HEK293 (cell line): ENCODE data around the gene DGUOK.
A peak's percentile ranks its signal among the peaks of the same experiment; 100 is the strongest.

Source experiments
- CTCF ChIA-PET: fragments of 350-600 bp; formaldehyde crosslinking; extraction: SDS; loops from one replicate; lab custom pipeline; 2021; ENCODE audit warnings: antibody characterized with exemption; lab: Yijun Ruan, JAX
- POLR2A ChIA-PET: fragments of 300-600 bp; formaldehyde crosslinking; extraction: SDS; loops from one replicate; lab custom pipeline; 2020; ENCODE audit warnings: antibody characterized with exemption, inconsistent platforms; lab: Yijun Ruan, JAX
- H3K27ac ChIP-seq: fragments of 200-500 bp; sonication (Bioruptor generic); 2 replicates; pipeline ENCODE4 v1.5.1; 2014; ENCODE audit warnings: low read depth, low read length, control low read depth, inconsistent platforms; ENCODE audit errors: extremely low read depth
- H3K36me3 ChIP-seq, 2 experiments: fragments of 200-500 bp in 1 of 2; sonication (Bioruptor generic) in 1 of 2; 1 replicate in 1 of 2; 2 replicates in 1 of 2; pipeline ENCODE4 v1.5.1; 2014 to 2017; ENCODE audit warnings: inconsistent platforms in 2 of 2, low read length in 2 of 2; ENCODE audit not compliant: control insufficient read depth in 2 of 2, insufficient read depth in 1 of 2
- H3K4me1 ChIP-seq: fragments of 200-500 bp; sonication (Bioruptor generic); 2 replicates; pipeline ENCODE4 v1.5.1; 2014; ENCODE audit warnings: mild to moderate bottlenecking, low read length, inconsistent platforms; ENCODE audit not compliant: control insufficient read depth, insufficient read depth
- H3K4me3 ChIP-seq: 2 replicates; pipeline ENCODE4 v1.5.1; 2011; ENCODE audit warnings: low read depth, mild to moderate bottlenecking, control low read depth, low read length, moderate library complexity
- H3K9me3 ChIP-seq: fragments of 200-500 bp; sonication (Bioruptor generic); 2 replicates; pipeline ENCODE4 v1.5.1; 2014; ENCODE audit warnings: low read depth, low read length, inconsistent platforms; ENCODE audit not compliant: control insufficient read depth, insufficient read depth
- FEZF1 ChIP-seq: fragments of 450-650 bp; formaldehyde crosslinking; IDR thresholded peaks from 2 replicates; pipeline ENCODE4 v1.5.1; 2016; ENCODE audit warnings: missing biosample characterization, missing genetic modification characterization
- HOXC10 ChIP-seq: sonication (generic); formaldehyde crosslinking; IDR thresholded peaks from 2 replicates; pipeline ENCODE4 v1.8.1; 2023; ENCODE audit warnings: mild to moderate bottlenecking, missing genetic modification reagents
- KLF1 ChIP-seq: fragments of 450-650 bp; formaldehyde crosslinking; IDR thresholded peaks from 2 replicates; pipeline ENCODE4 v1.5.1; 2016; ENCODE audit warnings: missing biosample characterization, missing genetic modification characterization
- SP2 ChIP-seq: fragments of 450-650 bp; formaldehyde crosslinking; IDR thresholded peaks from 2 replicates; pipeline ENCODE4 v1.5.1; 2016; ENCODE audit warnings: missing biosample characterization, missing genetic modification characterization
- YY1 ChIP-seq: fragments of 450-650 bp; formaldehyde crosslinking; IDR thresholded peaks from 2 replicates; pipeline ENCODE4 v1.5.1; 2018; ENCODE audit warnings: missing biosample characterization, missing genetic modification characterization
- ZBTB21 ChIP-seq: fragments of 450-650 bp; formaldehyde crosslinking; IDR thresholded peaks from 2 replicates; pipeline ENCODE4 v1.5.1; 2017; ENCODE audit warnings: missing biosample characterization, missing genetic modification characterization
- ZBTB6 ChIP-seq: fragments of 450-650 bp; formaldehyde crosslinking; IDR thresholded peaks from 2 replicates; pipeline ENCODE4 v1.5.1; 2017; ENCODE audit warnings: missing biosample characterization, missing genetic modification characterization
- ZBTB7A ChIP-seq: fragments of 450-650 bp; formaldehyde crosslinking; IDR thresholded peaks from 2 replicates; pipeline ENCODE4 v1.5.1; 2016; ENCODE audit warnings: low read depth, missing biosample characterization, missing genetic modification characterization
- ZNF10 ChIP-seq: fragments of 450-650 bp; formaldehyde crosslinking; IDR thresholded peaks from 2 replicates; pipeline ENCODE4 v1.5.1; 2017; ENCODE audit warnings: missing biosample characterization, missing genetic modification characterization
- ZNF121 ChIP-seq: fragments of 450-650 bp; formaldehyde crosslinking; IDR thresholded peaks from 2 replicates; pipeline ENCODE4 v1.5.1; 2016; ENCODE audit warnings: missing biosample characterization, missing genetic modification characterization
- ZNF169 ChIP-seq: fragments of 450-650 bp; formaldehyde crosslinking; IDR thresholded peaks from 2 replicates; pipeline ENCODE4 v1.5.1; 2016; ENCODE audit warnings: missing biosample characterization, missing genetic modification characterization
- ZNF214 ChIP-seq: fragments of 450-650 bp; formaldehyde crosslinking; IDR thresholded peaks from 2 replicates; pipeline ENCODE4 v1.5.1; 2017; ENCODE audit warnings: missing biosample characterization, mild to moderate bottlenecking, missing genetic modification characterization, borderline replicate concordance
- ZNF24 ChIP-seq: fragments of 450-650 bp; formaldehyde crosslinking; IDR thresholded peaks from 2 replicates; pipeline ENCODE4 v1.5.1; 2016; ENCODE audit warnings: missing biosample characterization, missing genetic modification characterization
- ZNF354C ChIP-seq: fragments of 450-650 bp; formaldehyde crosslinking; IDR thresholded peaks from 2 replicates; pipeline ENCODE4 v1.5.1; 2016; ENCODE audit warnings: missing biosample characterization, missing genetic modification characterization, low read depth, borderline replicate concordance
- ZNF416 ChIP-seq: fragments of 450-650 bp; formaldehyde crosslinking; IDR thresholded peaks from 2 replicates; pipeline ENCODE4 v1.5.1; 2016; ENCODE audit warnings: missing biosample characterization, missing genetic modification characterization
- ZNF518A ChIP-seq: fragments of 450-650 bp; formaldehyde crosslinking; conservative IDR thresholded peaks from 2 replicates; pipeline ENCODE4 v1.5.1; 2016; ENCODE audit warnings: low read depth, missing biosample characterization, missing genetic modification characterization
- ZNF521 ChIP-seq: fragments of 450-650 bp; formaldehyde crosslinking; IDR thresholded peaks from 2 replicates; pipeline ENCODE4 v1.5.1; 2017; ENCODE audit warnings: missing biosample characterization, mild to moderate bottlenecking, missing genetic modification characterization
- ZNF561 ChIP-seq: fragments of 450-650 bp; IDR thresholded peaks from 2 replicates; pipeline ENCODE4 v1.5.1; 2018; ENCODE audit warnings: missing biosample characterization, missing genetic modification characterization, borderline replicate concordance
- ZNF654 ChIP-seq: fragments of 450-650 bp; formaldehyde crosslinking; IDR thresholded peaks from 2 replicates; pipeline ENCODE4 v1.5.1; 2016; ENCODE audit warnings: low read depth, missing biosample characterization, missing genetic modification characterization
- ZNF837 ChIP-seq: fragments of 450-650 bp; formaldehyde crosslinking; IDR thresholded peaks from 2 replicates; pipeline ENCODE4 v1.5.1; 2016; ENCODE audit warnings: missing biosample characterization, missing genetic modification characterization
- ZNF843 ChIP-seq: fragments of 450-650 bp; formaldehyde crosslinking; IDR thresholded peaks from 2 replicates; pipeline ENCODE4 v1.5.1; 2016; ENCODE audit warnings: missing biosample characterization, missing genetic modification characterization
- ZSCAN30 ChIP-seq: fragments of 450-650 bp; IDR thresholded peaks from 2 replicates; pipeline ENCODE4 v1.5.1; 2018; ENCODE audit warnings: missing biosample characterization, mild to moderate bottlenecking, missing genetic modification characterization, moderate library complexity
- TF ChIP-seq, protein P1 (sequence below): fragments of 450-650 bp; formaldehyde crosslinking; IDR thresholded peaks from 2 replicates; pipeline ENCODE4 v1.5.1; 2016; ENCODE audit warnings: missing biosample characterization, missing genetic modification characterization
- TF ChIP-seq, protein P2 (sequence below): fragments of 450-650 bp; formaldehyde crosslinking; IDR thresholded peaks from 2 replicates; pipeline ENCODE4 v1.5.1; 2016; ENCODE audit warnings: missing biosample characterization, missing genetic modification characterization

The DGUOK gene

GRCh38 chr2:73906847-73907505, 19.7 kb upstream of the DGUOK start:
- CTCF ChIA-PET, result interaction anchor here (1.2 kb wide), 1 partner anchor 174 kb away, joined by 4 read pairs; no protein-coding TSS in a partner anchor

GRCh38 chr2:73907840-73908452, 18.7 kb upstream of the DGUOK start:
- H3K4me1 ChIP-seq, result peaks cover 9% of the 10 kb centered on the region
- H3K27ac ChIP-seq, result 0 out of 2 replicates have a peak overlapping the region, but pooled peaks have one; percentile 8
- H3K9me3 ChIP-seq, result no peaks in the 10 kb centered on the region
- ChIA-PET CTCF (interaction anchor here (0.7 to 1.2 kb wide), 9 partner anchors 13 to 427 kb away, joined by 3 to 5 read pairs (median 4); no protein-coding TSS in a partner anchor), POLR2A (no interaction called here)
- H3K36me3 ChIP-seq, result no peaks in the 10 kb centered on the region
- no peak overlapping the region for H3K4me3 ChIP-seq
- TF ChIP-seq ZBTB6 (tag by site-specific recombination), result peak; percentile 96
- no peak for TF ChIP-seq ZNF10
- TF ChIP-seq, protein P1, sequence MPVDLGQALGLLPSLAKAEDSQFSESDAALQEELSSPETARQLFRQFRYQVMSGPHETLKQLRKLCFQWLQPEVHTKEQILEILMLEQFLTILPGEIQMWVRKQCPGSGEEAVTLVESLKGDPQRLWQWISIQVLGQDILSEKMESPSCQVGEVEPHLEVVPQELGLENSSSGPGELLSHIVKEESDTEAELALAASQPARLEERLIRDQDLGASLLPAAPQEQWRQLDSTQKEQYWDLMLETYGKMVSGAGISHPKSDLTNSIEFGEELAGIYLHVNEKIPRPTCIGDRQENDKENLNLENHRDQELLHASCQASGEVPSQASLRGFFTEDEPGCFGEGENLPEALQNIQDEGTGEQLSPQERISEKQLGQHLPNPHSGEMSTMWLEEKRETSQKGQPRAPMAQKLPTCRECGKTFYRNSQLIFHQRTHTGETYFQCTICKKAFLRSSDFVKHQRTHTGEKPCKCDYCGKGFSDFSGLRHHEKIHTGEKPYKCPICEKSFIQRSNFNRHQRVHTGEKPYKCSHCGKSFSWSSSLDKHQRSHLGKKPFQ (tag by site-specific recombination), result peak; percentile 47; the same call in 1 of the 2 replicates
- TF ChIP-seq ZNF561, result peak; percentile 56; the same call in 1 of the 2 replicates
- TF ChIP-seq FEZF1 (tag by site-specific recombination), result peak; percentile 71
- TF ChIP-seq ZSCAN30, result peak; percentile 48; the same call in 1 of the 2 replicates
- peak; percentile 28 for TF ChIP-seq ZNF654 (tag by site-specific recombination)
- TF ChIP-seq ZBTB21, result peak; percentile 51; the same call in 1 of the 2 replicates
- peak; percentile 12; the same call in 1 of the 2 replicates for TF ChIP-seq SP2
- no peak for TF ChIP-seq ZNF837
- TF ChIP-seq HOXC10 (CRISPR knock-in tag), result no peak
- TF ChIP-seq ZNF24 (tag by site-specific recombination), result peak; percentile 34; the same call in 1 of the 2 replicates
- TF ChIP-seq ZNF169 (tag by site-specific recombination), result no peak

More at GRCh38 chr2:73906847-73907505, 19.7 kb upstream of the DGUOK start:
- Histone ChIP-seq H3K27ac (0 out of 2 replicates have a peak overlapping the region, but pooled peaks have one; percentile 7), H3K4me3 (no peak overlapping the region), H3K9me3 (no peaks in the 10 kb centered on the region), H3K4me1 (peaks cover 9% of the 10 kb centered on the region), H3K36me3 (no peaks in the 10 kb centered on the region)
- no peak for TF ChIP-seq KLF1
- no peak for TF ChIP-seq ZNF121 (tag by site-specific recombination)
- no peak for TF ChIP-seq FEZF1 (tag by site-specific recombination)
- TF ChIP-seq, protein P2, sequence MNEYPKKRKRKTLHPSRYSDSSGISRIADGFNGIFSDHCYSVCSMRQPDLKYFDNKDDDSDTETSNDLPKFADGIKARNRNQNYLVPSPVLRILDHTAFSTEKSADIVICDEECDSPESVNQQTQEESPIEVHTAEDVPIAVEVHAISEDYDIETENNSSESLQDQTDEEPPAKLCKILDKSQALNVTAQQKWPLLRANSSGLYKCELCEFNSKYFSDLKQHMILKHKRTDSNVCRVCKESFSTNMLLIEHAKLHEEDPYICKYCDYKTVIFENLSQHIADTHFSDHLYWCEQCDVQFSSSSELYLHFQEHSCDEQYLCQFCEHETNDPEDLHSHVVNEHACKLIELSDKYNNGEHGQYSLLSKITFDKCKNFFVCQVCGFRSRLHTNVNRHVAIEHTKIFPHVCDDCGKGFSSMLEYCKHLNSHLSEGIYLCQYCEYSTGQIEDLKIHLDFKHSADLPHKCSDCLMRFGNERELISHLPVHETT, result no peak
- no peak for TF ChIP-seq ZNF843
- TF ChIP-seq HOXC10 (CRISPR knock-in tag), result no peak
- TF ChIP-seq ZNF416 (tag by site-specific recombination), result no peak
- no peak for TF ChIP-seq ZNF521
- TF ChIP-seq ZNF518A (tag by site-specific recombination), result no peak
- TF ChIP-seq ZBTB7A (tag by site-specific recombination), result no peak
- TF ChIP-seq YY1, result no peak
- no peak for TF ChIP-seq ZNF354C (tag by site-specific recombination)
- TF ChIP-seq ZNF214, result no peak
- POLR2A ChIA-PET, result no interaction called here
